ENCODE data around the gene PAK5. TPM values are rescaled to one million over a fixed set of nuclear protein-coding genes. Genes with fewer than 3 reads are reported as not detected.

Gene PAK5
- total RNA-seq, 1 donor from 2014 or later, result 1.6 TPM

- H3K27ac ChIP-seq, result no peak overlapping the region
- H3K27ac Mint-ChIP-seq, result peak overlapping the region; percentile 35
- H3F3A ChIP-seq (ENCODE audit: low read depth), result peaks cover 14% of the 10 kb centered on the region
These were observed 236.1 kb downstream of the PAK5 start for GRCh38 chr20:9602847-9603183.

GRCh38 chr20:9600562-9600961 is 238.3 kb downstream of the PAK5 start:
- no peak overlapping the region for H3K4me3 Mint-ChIP-seq
- H3K27ac Mint-ChIP-seq, result no peak overlapping the region

More at GRCh38 chr20:9602847-9603183, 236.1 kb downstream of the PAK5 start:
- Histone ChIP-seq H2AFZ (replicated peaks) (no peak overlapping the region), H3K79me2 (ENCODE audit: low read depth) (no peaks in the 10 kb centered on the region), H4K20me1 (ENCODE audit: low read depth) (no peaks in the 10 kb centered on the region), H3K9me3 (ENCODE audit: low read depth) (no peaks in the 10 kb centered on the region), H3K27me3 (no peaks in the 10 kb centered on the region), H3K4me2 (no peak overlapping the region), H3K4me1 (peaks cover 32% of the 10 kb centered on the region), H3K36me3 (no peaks in the 10 kb centered on the region), H3K4me3 (no peak overlapping the region), H3K9ac (no peak overlapping the region)
- no peaks in the 10 kb centered on the region for H3K36me3 Mint-ChIP-seq
- H3K27me3 Mint-ChIP-seq (ENCODE audit: insufficient read depth, low read depth), result peaks cover 18% of the 10 kb centered on the region
- no peak overlapping the region for H3K4me3 Mint-ChIP-seq
- no peak for TF ChIP-seq CTCF (IDR thresholded peaks at IDR 0.05)
- no peak for TF ChIP-seq EZH2phosphoT487 (IDR thresholded peaks at IDR 0.05)
- TF ChIP-seq EZH2 (IDR thresholded peaks at IDR 0.05), result no peak
- H3K9me3 Mint-ChIP-seq, result peaks cover 9% of the 10 kb centered on the region
- H3K4me1 Mint-ChIP-seq, result peaks cover 46% of the 10 kb centered on the region
- no peak for DNase-seq (ENCODE audit: low spot score)

DNA sequence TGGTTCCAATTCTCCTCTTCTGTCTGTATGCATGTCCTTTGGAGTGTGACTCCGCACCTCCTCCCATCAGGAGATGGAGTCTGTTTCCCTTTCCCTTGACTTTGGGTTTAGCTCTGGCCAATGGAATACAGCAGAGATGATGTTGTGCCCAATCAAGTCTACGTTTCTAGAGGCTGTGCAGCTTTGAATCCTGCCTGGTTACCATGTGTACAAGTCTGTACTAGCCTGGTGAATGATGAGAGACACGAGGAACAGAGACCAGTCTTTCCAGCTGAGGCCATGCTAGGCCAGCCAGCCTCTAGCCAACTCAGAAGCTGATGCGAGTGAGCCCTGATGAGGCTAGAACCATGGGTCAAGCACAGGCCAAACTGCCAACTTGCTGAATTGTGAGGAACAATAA is 241.3 kb downstream of the PAK5 start:
- H3K4me1 Mint-ChIP-seq, result peaks cover 25% of the 10 kb centered on the region
- peaks cover 4% of the 10 kb centered on the region for H3K27me3 Mint-ChIP-seq (ENCODE audit: insufficient read depth, low read depth)
- Histone ChIP-seq H3K36me3 (no peaks in the 10 kb centered on the region), H3K9me3 (ENCODE audit: low read depth) (no peaks in the 10 kb centered on the region), H4K20me1 (ENCODE audit: low read depth) (no peaks in the 10 kb centered on the region), H3K27me3 (no peaks in the 10 kb centered on the region), H3K27ac (no peak overlapping the region), H3F3A (ENCODE audit: low read depth) (peaks cover 8% of the 10 kb centered on the region), H3K4me1 (peaks cover 23% of the 10 kb centered on the region), H3K9ac (no peak overlapping the region), H3K4me2 (no peak overlapping the region), H2AFZ (replicated peaks) (no peak overlapping the region), H3K4me3 (no peak overlapping the region), H3K79me2 (ENCODE audit: low read depth) (no peaks in the 10 kb centered on the region)
- H3K4me3 Mint-ChIP-seq, result no peak overlapping the region
- no peak for DNase-seq (ENCODE audit: low spot score)
- no peak for TF ChIP-seq EZH2phosphoT487 (IDR thresholded peaks at IDR 0.05)
- no peak for TF ChIP-seq EZH2 (IDR thresholded peaks at IDR 0.05)
- TF ChIP-seq CTCF (IDR thresholded peaks at IDR 0.05), result no peak
- no peaks in the 10 kb centered on the region for H3K36me3 Mint-ChIP-seq
- H3K9me3 Mint-ChIP-seq, result peaks cover 7% of the 10 kb centered on the region
- H3K27ac Mint-ChIP-seq, result peak overlapping the region; percentile 42

More at GRCh38 chr20:9600562-9600961, 238.3 kb downstream of the PAK5 start:
- peak; percentile 47 for DNase-seq (ENCODE audit: low spot score)
- Histone ChIP-seq H3K27ac (peak overlapping the region; percentile 23), H2AFZ (replicated peaks) (no peak overlapping the region), H3K4me3 (no peak overlapping the region), H3K4me1 (peaks cover 32% of the 10 kb centered on the region), H3K9ac (no peak overlapping the region), H3K27me3 (no peaks in the 10 kb centered on the region), H3K79me2 (ENCODE audit: low read depth) (no peaks in the 10 kb centered on the region), H3K4me2 (peak overlapping the region; percentile 57), H4K20me1 (ENCODE audit: low read depth) (no peaks in the 10 kb centered on the region), H3F3A (ENCODE audit: low read depth) (peaks cover 14% of the 10 kb centered on the region), H3K9me3 (ENCODE audit: low read depth) (no peaks in the 10 kb centered on the region), H3K36me3 (no peaks in the 10 kb centered on the region)
- peaks cover 46% of the 10 kb centered on the region for H3K4me1 Mint-ChIP-seq
- no peaks in the 10 kb centered on the region for H3K36me3 Mint-ChIP-seq
- TF ChIP-seq EZH2phosphoT487 (IDR thresholded peaks at IDR 0.05), result no peak
- TF ChIP-seq EZH2 (IDR thresholded peaks at IDR 0.05), result no peak
- no peak for TF ChIP-seq CTCF (IDR thresholded peaks at IDR 0.05)
- H3K27me3 Mint-ChIP-seq (ENCODE audit: insufficient read depth, low read depth), result peaks cover 12% of the 10 kb centered on the region
- H3K9me3 Mint-ChIP-seq, result peaks cover 7% of the 10 kb centered on the region
